IPS-20b (cell line): ENCODE measurements around the gene STARD7.
"Not testable (repeated sequence)": the region's sequence is repeated elsewhere in the genome, so short reads cannot be mapped to it uniquely, and the experiment has no call there.

ENCODE experiments used
- H3K27ac ChIP-seq: one replicate; pipeline ENCODE4 v1.5.1; 2013; ENCODE audit warnings: low read length
- H3K27me3 ChIP-seq: 2 replicates; pipeline ENCODE4 v1.6.1; 2013; ENCODE audit warnings: mild to moderate bottlenecking, low read length, inconsistent platforms; ENCODE audit not compliant: insufficient read depth
- H3K36me3 ChIP-seq: 2 replicates; pipeline ENCODE4 v1.6.1; 2013; ENCODE audit warnings: low read depth, mild to moderate bottlenecking, inconsistent platforms, low read length, moderate library complexity; ENCODE audit not compliant: insufficient read depth
- H3K4me1 ChIP-seq: 2 replicates; pipeline ENCODE4 v1.6.1; 2013; ENCODE audit warnings: mild to moderate bottlenecking, control low read depth, inconsistent platforms, low read length, moderate library complexity; ENCODE audit not compliant: insufficient read depth
- H3K4me3 ChIP-seq: 2 replicates; pipeline ENCODE4 v1.5.1; 2013; ENCODE audit warnings: mild to moderate bottlenecking, low read length, inconsistent platforms
- H3K9ac ChIP-seq: 2 replicates; pipeline ENCODE4 v1.6.1; 2013; ENCODE audit warnings: low read depth, mild to moderate bottlenecking, inconsistent platforms, low read length, moderate library complexity
- H3K9me3 ChIP-seq: 2 replicates; pipeline ENCODE4 v1.6.1; 2013; ENCODE audit warnings: mild to moderate bottlenecking, low read depth, low read length, inconsistent platforms; ENCODE audit not compliant: insufficient read depth

The STARD7 gene

GRCh38 chr2:96170626-96171025, 38.0 kb downstream of the STARD7 start:
- no peaks in the 10 kb centered on the region for H3K36me3 ChIP-seq
- no peaks in the 10 kb centered on the region for H3K4me1 ChIP-seq

GRCh38 chr2:96169868-96170507, 38.6 kb downstream of the STARD7 start:
- H3K4me1 ChIP-seq: no peaks in the 10 kb centered on the region
- no peak overlapping the region for H3K27ac ChIP-seq
- no peaks in the 10 kb centered on the region for H3K27me3 ChIP-seq
- H3K9ac ChIP-seq: no peak overlapping the region
- H3K9me3 ChIP-seq: peaks cover 5% of the 10 kb centered on the region
- no peaks in the 10 kb centered on the region for H3K36me3 ChIP-seq
- H3K4me3 ChIP-seq: no peak overlapping the region

More at GRCh38 chr2:96170626-96171025, 38.0 kb downstream of the STARD7 start:
- no peak overlapping the region for H3K9ac ChIP-seq
- no peaks in the 10 kb centered on the region for H3K27me3 ChIP-seq
- no peak overlapping the region for H3K4me3 ChIP-seq
- no peak overlapping the region for H3K27ac ChIP-seq
- peaks cover 5% of the 10 kb centered on the region for H3K9me3 ChIP-seq

- no peak overlapping the region for H3K9ac ChIP-seq
- no peaks in the 10 kb centered on the region for H3K4me1 ChIP-seq
- H3K36me3 ChIP-seq: no peaks in the 10 kb centered on the region
- no peaks in the 10 kb centered on the region for H3K27me3 ChIP-seq
- H3K27ac ChIP-seq: no peak overlapping the region
- peaks cover 5% of the 10 kb centered on the region for H3K9me3 ChIP-seq
- H3K4me3 ChIP-seq: no peak overlapping the region
These were observed 41.1 kb downstream of the STARD7 start for GRCh38 chr2:96167407-96168013.

- H3K9ac ChIP-seq: no peak overlapping the region
- no peaks in the 10 kb centered on the region for H3K4me1 ChIP-seq
- H3K27ac ChIP-seq: no peak overlapping the region
- no peaks in the 10 kb centered on the region for H3K27me3 ChIP-seq
- H3K4me3 ChIP-seq: no peak overlapping the region
- no peaks in the 10 kb centered on the region for H3K9me3 ChIP-seq
- H3K36me3 ChIP-seq: no peaks in the 10 kb centered on the region
These were observed 44.0 kb downstream of the STARD7 start for GRCh38 chr2:96164459-96165184.

GRCh38 chr2:96163768-96164429, 44.7 kb downstream of the STARD7 start:
- H3K36me3 ChIP-seq: no peaks in the 10 kb centered on the region
- no peak overlapping the region for H3K4me3 ChIP-seq
- H3K27me3 ChIP-seq: no peaks in the 10 kb centered on the region
- H3K9ac ChIP-seq: no peak overlapping the region
- H3K9me3 ChIP-seq: no peaks in the 10 kb centered on the region
- H3K4me1 ChIP-seq: no peaks in the 10 kb centered on the region
- H3K27ac ChIP-seq: no peak overlapping the region

- no peaks in the 10 kb centered on the region for H3K9me3 ChIP-seq
- no peaks in the 10 kb centered on the region for H3K27me3 ChIP-seq
- H3K27ac ChIP-seq: no peak overlapping the region
- no peak overlapping the region for H3K9ac ChIP-seq
- H3K4me3 ChIP-seq: no peak overlapping the region
- no peaks in the 10 kb centered on the region for H3K4me1 ChIP-seq
- no peaks in the 10 kb centered on the region for H3K36me3 ChIP-seq
These were observed 45.2 kb downstream of the STARD7 start for GRCh38 chr2:96163415-96163767.

GRCh38 chr2:96161898-96162297, 46.7 kb downstream of the STARD7 start:
- no peaks in the 10 kb centered on the region for H3K4me1 ChIP-seq
- no peaks in the 10 kb centered on the region for H3K27me3 ChIP-seq
- no peak overlapping the region for H3K27ac ChIP-seq
- no peak overlapping the region for H3K9ac ChIP-seq
- H3K4me3 ChIP-seq: no peak overlapping the region
- H3K36me3 ChIP-seq: no peaks in the 10 kb centered on the region
- no peaks in the 10 kb centered on the region for H3K9me3 ChIP-seq

GRCh38 chr2:96160366-96160765, 48.3 kb downstream of the STARD7 start:
- H3K9me3 ChIP-seq, H3K27ac ChIP-seq, H3K27me3 ChIP-seq, H3K36me3 ChIP-seq, H3K4me3 ChIP-seq, H3K4me1 ChIP-seq, H3K9ac ChIP-seq: not testable (repeated sequence)

- Histone ChIP-seq H3K4me3 (no peak overlapping the region), H3K9ac (no peak overlapping the region), H3K4me1 (no peaks in the 10 kb centered on the region), H3K36me3 (no peaks in the 10 kb centered on the region), H3K27ac (no peak overlapping the region), H3K9me3 (no peaks in the 10 kb centered on the region), H3K27me3 (no peaks in the 10 kb centered on the region)
These were observed 49.4 kb downstream of the STARD7 start for GRCh38 chr2:96159084-96159830.

- Histone ChIP-seq H3K27me3 (no peaks in the 10 kb centered on the region), H3K9ac (no peak overlapping the region), H3K36me3 (no peaks in the 10 kb centered on the region), H3K27ac (no peak overlapping the region), H3K4me1 (no peaks in the 10 kb centered on the region), H3K9me3 (no peaks in the 10 kb centered on the region), H3K4me3 (no peak overlapping the region)
These were observed 50.1 kb downstream of the STARD7 start for GRCh38 chr2:96158554-96158940.
